ENCODE data around the gene PCSK7.

The PCSK7 gene

GRCh38 chr11:117232092-117232878, 412 bp upstream of the PCSK7 start, which contains the start of gene RNF214:
RNF214 (plus strand) TSS chr11:117232671; CDS start chr11:117234273, 1,602 bp downstream.
- peak within 1 kb of the TSS; percentile 100 for H3K4me3 ChIP-seq (ENCODE audit: severe bottlenecking)
- H3K4me1 ChIP-seq (ENCODE audit: insufficient read depth, poor library complexity, severe bottlenecking) = no peaks in the 10 kb centered on the region
- H3K9me3 ChIP-seq (ENCODE audit: severe bottlenecking) = no peaks in the 10 kb centered on the region
- H3K27me3 ChIP-seq (ENCODE audit: insufficient read depth, poor library complexity, severe bottlenecking) = no peaks in the 10 kb centered on the region
- H3K36me3 ChIP-seq (ENCODE audit: low read depth) = peaks cover 41% of the 10 kb centered on the region
- peak; percentile 70 for DNase-seq (ENCODE audit: low spot score)
- ATAC-seq (ENCODE audit: low read depth) = peak; percentile 75
- H3K27ac ChIP-seq (ENCODE audit: poor library complexity, severe bottlenecking) = peak within 1 kb of the TSS; percentile 57
- peak; percentile 97 for TF ChIP-seq CTCF (IDR thresholded peaks at IDR 0.05; ENCODE audit: poor library complexity, severe bottlenecking)

DNA sequence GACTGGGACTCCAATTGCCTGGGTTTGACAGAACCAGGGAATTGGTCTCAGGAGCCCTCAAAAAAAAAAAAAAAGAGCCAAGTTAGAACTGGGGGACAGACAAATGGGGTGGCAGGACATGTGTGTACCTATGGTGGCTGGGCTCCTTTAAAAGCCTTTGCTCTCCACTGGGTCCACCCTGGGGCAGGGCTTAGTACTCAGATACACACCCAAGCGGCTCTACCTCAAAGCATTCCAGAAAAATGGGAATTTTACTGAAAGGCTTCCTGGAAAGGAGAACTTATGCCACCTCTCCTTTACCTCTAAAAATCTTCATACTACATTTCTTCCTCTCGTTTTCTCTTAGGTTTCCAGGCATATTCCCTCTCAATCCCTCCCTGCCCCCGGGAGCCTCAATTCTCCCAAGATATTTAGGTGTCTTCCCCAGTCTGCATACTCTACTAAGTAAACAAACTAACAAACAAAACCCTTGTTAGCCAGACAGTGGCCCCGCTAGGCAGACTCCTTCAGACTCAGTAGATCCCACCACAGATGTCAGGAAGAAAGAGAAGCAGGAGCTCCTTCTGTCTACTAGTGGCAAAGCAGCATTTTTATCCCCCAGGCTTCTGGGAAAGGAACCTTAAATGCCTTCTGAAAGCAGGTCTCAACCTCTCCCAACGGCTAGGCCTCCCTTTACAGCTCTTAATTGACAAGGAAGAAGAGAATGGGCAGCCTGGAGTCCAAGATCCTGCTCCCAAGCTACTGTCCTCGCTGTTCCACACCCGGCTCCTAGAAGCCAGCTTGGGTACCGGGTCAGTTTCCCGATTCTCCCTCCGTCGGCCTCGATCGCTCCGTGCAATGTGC, 653 bp downstream of the PCSK7 start:
- Histone ChIP-seq H3K4me1 (ENCODE audit: insufficient read depth, poor library complexity, severe bottlenecking) (no peaks in the 10 kb centered on the region), H3K27ac (ENCODE audit: poor library complexity, severe bottlenecking) (peak overlapping the region; percentile 57), H3K36me3 (ENCODE audit: low read depth) (peaks cover 43% of the 10 kb centered on the region), H3K9me3 (ENCODE audit: severe bottlenecking) (no peaks in the 10 kb centered on the region), H3K27me3 (ENCODE audit: insufficient read depth, poor library complexity, severe bottlenecking) (no peaks in the 10 kb centered on the region), H3K4me3 (ENCODE audit: severe bottlenecking) (peak overlapping the region; percentile 100)
- TF ChIP-seq CTCF (IDR thresholded peaks at IDR 0.05; ENCODE audit: poor library complexity, severe bottlenecking) = no peak
- peak; percentile 22 for DNase-seq (ENCODE audit: low spot score)
- ATAC-seq (ENCODE audit: low read depth) = peak; percentile 24; the same call in 2 of the 3 replicates

GRCh38 chr11:117230286-117230961, 1.4 kb downstream of the PCSK7 start:
- peak; percentile 16 for DNase-seq (ENCODE audit: low spot score)
- Histone ChIP-seq H3K4me3 (ENCODE audit: severe bottlenecking) (peak overlapping the region; percentile 100), H3K9me3 (ENCODE audit: severe bottlenecking) (no peaks in the 10 kb centered on the region), H3K4me1 (ENCODE audit: insufficient read depth, poor library complexity, severe bottlenecking) (no peaks in the 10 kb centered on the region), H3K27ac (ENCODE audit: poor library complexity, severe bottlenecking) (peak overlapping the region; percentile 57), H3K27me3 (ENCODE audit: insufficient read depth, poor library complexity, severe bottlenecking) (no peaks in the 10 kb centered on the region), H3K36me3 (ENCODE audit: low read depth) (peaks cover 48% of the 10 kb centered on the region)
- no peak for TF ChIP-seq CTCF (IDR thresholded peaks at IDR 0.05; ENCODE audit: poor library complexity, severe bottlenecking)
- no peak for ATAC-seq (ENCODE audit: low read depth)

DNA sequence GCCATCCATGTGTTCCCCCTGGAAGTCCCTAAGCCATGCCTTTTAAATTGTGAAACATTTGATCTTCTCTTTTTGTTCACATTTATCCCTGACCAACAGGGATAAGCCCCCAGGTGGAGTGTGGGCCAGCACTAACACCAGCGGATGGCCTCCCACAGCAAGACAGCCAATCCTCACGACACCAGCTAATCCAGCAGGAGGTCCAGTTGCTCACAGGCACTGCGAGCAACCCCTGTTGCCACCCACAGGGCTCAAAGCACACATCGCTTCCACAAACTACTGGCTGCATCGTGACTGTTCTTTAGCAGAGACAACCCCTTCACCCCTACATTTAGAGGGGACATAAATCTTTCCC, 2.0 kb downstream of the PCSK7 start:
- DNase-seq (ENCODE audit: low spot score) (peak; percentile 27), ATAC-seq (ENCODE audit: low read depth) (no peak)
- H3K4me3 ChIP-seq (ENCODE audit: severe bottlenecking) = no peak overlapping the region
- no peak for TF ChIP-seq CTCF (IDR thresholded peaks at IDR 0.05; ENCODE audit: poor library complexity, severe bottlenecking)
- peaks cover 48% of the 10 kb centered on the region for H3K36me3 ChIP-seq (ENCODE audit: low read depth)
- no peaks in the 10 kb centered on the region for H3K4me1 ChIP-seq (ENCODE audit: insufficient read depth, poor library complexity, severe bottlenecking)
- no peaks in the 10 kb centered on the region for H3K9me3 ChIP-seq (ENCODE audit: severe bottlenecking)
- H3K27ac ChIP-seq (ENCODE audit: poor library complexity, severe bottlenecking) = no peak overlapping the region
- H3K27me3 ChIP-seq (ENCODE audit: insufficient read depth, poor library complexity, severe bottlenecking) = no peaks in the 10 kb centered on the region
